K562 (cell line): ENCODE data around the gene EWSR1. TPM values are rescaled to one million over a fixed set of nuclear protein-coding genes. Genes with fewer than 3 reads are reported as not detected.

ENCODE experiments used
- ATAC-seq: fragments of 200-7000 bp; cut with Tn5 transposase; 3 replicates; pipeline ENCODE4 v1.9.1; 2020; ENCODE audit warnings: moderate library complexity
- BruUV-seq: library from RNA; stranded (reverse); fragments of 400-500 nt; replicated peaks from 2 replicates; lab custom pipeline; 2021; lab: Mats Ljungman, UMichigan
- CTCF ChIA-PET: fragments of 300-600 bp; formaldehyde crosslinking; extraction: SDS; loops from one replicate; lab custom pipeline; 2021; ENCODE audit warnings: low intra/inter-chr PET ratio; lab: Yijun Ruan, JAX
- POLR2A ChIA-PET: fragments of 300-600, 350-650 bp; sonication (Branson Sonifier 250); formaldehyde crosslinking; extraction: SDS; loops from one replicate; lab custom pipeline; 2021; ENCODE audit warnings: antibody characterized with exemption, inconsistent platforms; lab: Yijun Ruan, JAX
- DNase-seq, 4 experiments: peaks; one replicate each; pipeline versions ENCODE4 v3.0.0 to v3.0.0-alpha.2; 2011 to 2018; ENCODE audit warnings: low spot score in 3 of 4, mixed read lengths in 3 of 4; ENCODE audit errors: extremely low read depth in 1 of 4
- FAIRE-seq: peaks from 2 replicates; lab custom pipeline; 2011; peaks lifted over from hg19 to GRCh38; lab: Jason Lieb, UNC
- H2AFZ ChIP-seq: 2 replicates; pipeline ENCODE4 v1.6.0; 2011; ENCODE audit warnings: low read depth, low read length, control low read depth, inconsistent platforms
- H3K27ac ChIP-seq: fragments of 200-600 bp; 3 replicates; pipeline ENCODE4 v1.8.0; 2011; ENCODE audit warnings: low read depth, mild to moderate bottlenecking, control low read depth, inconsistent platforms, low read length, moderate library complexity, mixed read lengths; ENCODE audit errors: extremely low read depth
- H3K27me3 ChIP-seq, 2 experiments: fragments of 300-600 bp in 1 of 2; 2 replicates in 1 of 2; 3 replicates in 1 of 2; pipeline versions ENCODE4 v1.6.0 to v1.8.0; 2011; ENCODE audit warnings: inconsistent platforms in 2 of 2, low read length in 2 of 2, mild to moderate bottlenecking in 1 of 2, mixed read lengths in 1 of 2, moderate library complexity in 1 of 2; ENCODE audit not compliant: control insufficient read depth in 2 of 2, insufficient read depth in 2 of 2
- H3K36me3 ChIP-seq: fragments of 300-600 bp; 3 replicates; pipeline ENCODE4 v1.8.0; 2011; ENCODE audit warnings: mild to moderate bottlenecking, low read length, inconsistent platforms; ENCODE audit not compliant: control insufficient read depth, insufficient read depth
- H3K4me1 ChIP-seq, 2 experiments: fragments of 200-600 bp in 1 of 2; replicated peaks in 1 of 2; 2 replicates in 1 of 2; 3 replicates in 1 of 2; pipeline versions ENCODE4 v1.5.1 to v1.8.0; 2011; ENCODE audit warnings: inconsistent platforms in 2 of 2, low read length in 2 of 2, mild to moderate bottlenecking in 1 of 2, mixed read lengths in 1 of 2, moderate library complexity in 1 of 2; ENCODE audit not compliant: control insufficient read depth in 2 of 2, insufficient read depth in 2 of 2
- H3K4me2 ChIP-seq: 2 replicates; pipeline ENCODE4 v1.6.1; 2011; ENCODE audit warnings: low read length, control low read depth, inconsistent platforms, mixed read lengths; ENCODE audit not compliant: insufficient read depth
- H3K4me3 ChIP-seq: fragments of 200-600 bp; sonication (generic), shearing (Covaris generic); 2 replicates; pipeline ENCODE4 v1.5.1; 2016; ENCODE audit warnings: control low read depth, inconsistent platforms
- H3K79me2 ChIP-seq: fragments of 200-600 bp; 3 replicates; pipeline ENCODE4 v1.8.0; 2011; ENCODE audit warnings: low read length, inconsistent platforms; ENCODE audit not compliant: control insufficient read depth, insufficient read depth
- H3K9ac ChIP-seq, 2 experiments: 2 replicates each; pipeline versions ENCODE4 v1.6.0 to v1.6.1; 2011; ENCODE audit warnings: low read depth in 2 of 2, low read length in 2 of 2, control low read depth in 1 of 2, inconsistent platforms in 1 of 2, mild to moderate bottlenecking in 1 of 2, mixed read lengths in 1 of 2; ENCODE audit not compliant: insufficient read depth in 1 of 2
- H3K9me1 ChIP-seq: one replicate; pipeline ENCODE4 v1.6.0; 2011; ENCODE audit warnings: inconsistent platforms, mild to moderate bottlenecking, low read length, moderate library complexity; ENCODE audit not compliant: control insufficient read depth, insufficient read depth
- H3K9me3 ChIP-seq: replicated peaks from 2 replicates; pipeline ENCODE4 v1.5.1; 2011; ENCODE audit warnings: low read depth, low read length, inconsistent platforms; ENCODE audit not compliant: control insufficient read depth, insufficient read depth
- H4K20me1 ChIP-seq: replicated peaks from 2 replicates; pipeline ENCODE4 v1.6.1; 2011; ENCODE audit warnings: low read length, inconsistent platforms, mixed read lengths; ENCODE audit not compliant: control insufficient read depth, insufficient read depth
- EWSR1 ChIP-seq: fragments of 450-650 bp; IDR thresholded peaks from 2 replicates; pipeline ENCODE4 v1.6.1; 2018; ENCODE audit warnings: borderline replicate concordance, mild to moderate bottlenecking, low read depth, moderate library complexity; ENCODE audit not compliant: partially characterized antibody
- HOMEZ ChIP-seq: fragments of 250-450 bp; sonication (Bioruptor Pico); IDR thresholded peaks from 2 replicates; pipeline ENCODE4 v1.4.0; 2020; ENCODE audit warnings: mild to moderate bottlenecking, moderate library complexity
- L3MBTL2 ChIP-seq: fragments of 450-650 bp; IDR thresholded peaks from 2 replicates; pipeline ENCODE4 v1.6.1; 2016; ENCODE audit warnings: mild to moderate bottlenecking, moderate library complexity
- NR2C2 ChIP-seq, 2 experiments: fragments of 200-800 bp in 1 of 2; sonication (Bioruptor generic) in 1 of 2; sonication (generic) in 1 of 2; formaldehyde crosslinking in 1 of 2; IDR thresholded peaks; 2 replicates each; pipeline versions ENCODE4 v1.6.1 to v1.8.0; 2016 to 2022; ENCODE audit warnings: mild to moderate bottlenecking in 1 of 2, missing compliant biosample characterization in 1 of 2, missing genetic modification characterization in 1 of 2, missing genetic modification reagents in 1 of 2
- POLR3G ChIP-seq: IDR thresholded peaks from 2 replicates; pipeline ENCODE4 v1.6.1; 2011; ENCODE audit not compliant: insufficient read length, insufficient replicate concordance; ENCODE audit errors: extremely low read depth
- PTBP1 ChIP-seq: fragments of 200-400 bp; formaldehyde crosslinking; IDR thresholded peaks from 2 replicates; pipeline ENCODE4 v1.6.1; 2017; ENCODE audit warnings: low read depth, low read length
- PYGO2 ChIP-seq: fragments of 450-650 bp; IDR thresholded peaks from 2 replicates; pipeline ENCODE4 v1.6.1; 2016; ENCODE audit warnings: mild to moderate bottlenecking, missing genetic modification characterization, moderate library complexity, missing compliant biosample characterization
- SRF ChIP-seq, 2 experiments: fragments of 250-450, 450-650 bp in 1 of 2; sonication (Bioruptor Pico) in 1 of 2; sonication (generic) in 1 of 2; formaldehyde crosslinking; IDR thresholded peaks; 2 replicates each; pipeline versions ENCODE4 v1.5.0 to v1.5.1; 2020 to 2022; ENCODE audit warnings: mild to moderate bottlenecking in 1 of 2, missing genetic modification reagents in 1 of 2
- STAT6 ChIP-seq: sonication (generic); formaldehyde crosslinking; IDR thresholded peaks from 2 replicates; pipeline ENCODE4 v1.8.1; 2023; ENCODE audit warnings: mild to moderate bottlenecking, missing genetic modification reagents
- THAP7 ChIP-seq: fragments of 250-450 bp; sonication (Bioruptor Pico); IDR thresholded peaks from 2 replicates; pipeline ENCODE4 v1.5.0; 2021
- WHSC1 ChIP-seq: IDR thresholded peaks from one replicate; pipeline ENCODE4 v1.6.1; 2012; ENCODE audit warnings: low read length, control low read depth, inconsistent platforms
- ZFPM2 ChIP-seq: fragments of 250-450 bp; sonication (Bioruptor Pico); IDR thresholded peaks from 2 replicates; pipeline ENCODE4 v1.5.1; 2022; ENCODE audit warnings: mild to moderate bottlenecking
- ZNF224 ChIP-seq: sonication (generic); formaldehyde crosslinking; IDR thresholded peaks from 2 replicates; pipeline ENCODE4 v1.8.0; 2022; ENCODE audit warnings: mild to moderate bottlenecking, missing genetic modification reagents
- ZNF277 ChIP-seq: fragments of 250-450 bp; sonication (Bioruptor Pico); IDR thresholded peaks from 2 replicates; pipeline ENCODE4 v1.8.0; 2022; ENCODE audit warnings: inconsistent platforms, mild to moderate bottlenecking, moderate library complexity, borderline replicate concordance
- ZNF778 ChIP-seq: fragments of 450-650 bp; formaldehyde crosslinking; IDR thresholded peaks from 2 replicates; pipeline ENCODE4 v1.4.0; 2020; ENCODE audit warnings: mild to moderate bottlenecking, moderate library complexity
- in situ Hi-C: fragments of 300-500 bp; cut with MboI; formaldehyde crosslinking; loops from 4 replicates; pipeline ENCODE4 v1.15.0; 2018; ENCODE audit warnings: inconsistent platforms, mixed read lengths
- intact Hi-C: fragments of 100-400 bp; cut with micrococcal nuclease; formaldehyde crosslinking; loops from 2 replicates; pipeline ENCODE4 v1.14.2; 2022
- polyA plus RNA-seq, 8 experiments: library from polyadenylated mRNA; depleted of rRNA in 4 of 8; stranded (reverse) in 5 of 8; unstranded in 3 of 8; fragments of >200 nt; fragmentation: Nextera tagmentation in 2 of 8; fragmentation: Illumina TruSeq in 1 of 8; extraction: Ambion mirVana in 2 of 8; extraction: Trizol in 1 of 8; gene quantifications; 2 replicates each; pipeline versions ENCODE4 v1.2.1 to v1.2.3, GENCODE V29; 2011 to 2014; ENCODE audit warnings: inconsistent platforms in 1 of 8, missing spikeins in 1 of 8
- total RNA-seq, 7 experiments: library from RNA; depleted of rRNA in 6 of 7; stranded (reverse); fragments of >200 nt in 6 of 7; fragmentation: Illumina TruSeq in 2 of 7; extraction: Trizol in 2 of 7; gene quantifications; 2 replicates each; pipeline versions ENCODE4 v1.2.1 to v1.2.3, GENCODE V29; 2011 to 2021; ENCODE audit warnings: low replicate concordance in 1 of 7

Gene EWSR1
- total and polyA plus RNA-seq, 9 of the 15 experiments (the other 6 are each of a cell fraction or from before 2014, with no cell fraction given), result 83.3 to 450 (median 239) TPM

GRCh38 chr22:29292379-29292778, 24.3 kb downstream of the EWSR1 start:
- FAIRE-seq (no peak), DNase-seq (no peak), ATAC-seq (no peak)
- no peaks in the 10 kb centered on the region for H3K4me1 ChIP-seq
- H3K27ac ChIP-seq, result no peak overlapping the region
- no peak overlapping the region for H3K4me3 ChIP-seq
- H3K4me2 ChIP-seq, result no peak overlapping the region
- H4K20me1 ChIP-seq, result 0 out of 2 replicates have a peak, but pooled peaks cover 2% of the 10 kb centered on the region
- no TSS peak for BruUV-seq
- no peak overlapping the region for H2AFZ ChIP-seq
- H3K9me3 ChIP-seq, result no peaks in the 10 kb centered on the region
- POLR2A ChIA-PET, result no interaction called here
- intact Hi-C loops (no loop called here), in situ Hi-C loops (no loop called here)
- H3K9me1 ChIP-seq, result no peaks in the 10 kb centered on the region
- no peak overlapping the region for H3K9ac ChIP-seq
- peaks cover 27% of the 10 kb centered on the region; the same call in 2 of the 3 replicates for H3K79me2 ChIP-seq
- H3K27me3 ChIP-seq, result no peaks in the 10 kb centered on the region
- CTCF ChIA-PET, result no interaction called here
- peaks cover 99% of the 10 kb centered on the region for H3K36me3 ChIP-seq
- no peak for TF ChIP-seq ZNF277 (CRISPR knock-in tag)
- no peak for TF ChIP-seq ZNF778 (CRISPR knock-in tag)
- TF ChIP-seq PTBP1, result no peak
- no peak for TF ChIP-seq L3MBTL2
- no peak for TF ChIP-seq ZNF224
- TF ChIP-seq THAP7 (CRISPR knock-in tag), result no peak
- TF ChIP-seq NR2C2 (CRISPR knock-in tag; IDR thresholded peaks at IDR 0.05), result no peak
- no peak for TF ChIP-seq NR2C2 (tag; IDR thresholded peaks at IDR 0.05)
- TF ChIP-seq POLR3G, result no peak
- TF ChIP-seq ZFPM2 (CRISPR knock-in tag), result no peak
- no peak for TF ChIP-seq EWSR1
- TF ChIP-seq SRF (CRISPR knock-in tag; IDR thresholded peaks at IDR 0.05), result no peak
- no peak for TF ChIP-seq HOMEZ (CRISPR knock-in tag)
- TF ChIP-seq PYGO2 (tag), result no peak
- TF ChIP-seq STAT6 (CRISPR knock-in tag), result no peak
- TF ChIP-seq WHSC1, result no peak
